Muscle layer of colon (tissue), 2 donors: ENCODE measurements around the gene ERBB4.

Source experiments
- H3K27ac ChIP-seq: one replicate; pipeline ENCODE4 v1.7.0; 2013; ENCODE audit warnings: low read depth, mild to moderate bottlenecking, low read length, moderate library complexity
- H3K27me3 ChIP-seq, 2 donors: one replicate each; pipeline ENCODE4 v1.7.0; 2013; ENCODE audit warnings: low read length in 2 of 2, mild to moderate bottlenecking in 2 of 2; ENCODE audit not compliant: insufficient read depth in 2 of 2, control insufficient read depth in 1 of 2
- H3K36me3 ChIP-seq: one replicate; pipeline ENCODE4 v1.7.0; 2013; ENCODE audit warnings: mild to moderate bottlenecking, low read length; ENCODE audit not compliant: insufficient read depth
- H3K4me1 ChIP-seq: one replicate; pipeline ENCODE4 v1.7.0; 2013; ENCODE audit warnings: mild to moderate bottlenecking, low read length; ENCODE audit not compliant: insufficient read depth
- H3K4me3 ChIP-seq, 2 donors: one replicate each; pipeline ENCODE4 v1.7.0; 2013; ENCODE audit warnings: low read length in 2 of 2, low read depth in 1 of 2, mild to moderate bottlenecking in 1 of 2, moderate library complexity in 1 of 2
- H3K9ac ChIP-seq: one replicate; pipeline ENCODE4 v1.7.0; 2013; ENCODE audit warnings: low read length
- H3K9me3 ChIP-seq: one replicate; pipeline ENCODE4 v1.7.0; 2013; ENCODE audit warnings: mild to moderate bottlenecking, low read length
- donor health status: abdominal sarcoma.
- donor health status: Adenocarcinoma of cecum.

Gene ERBB4

DNA sequence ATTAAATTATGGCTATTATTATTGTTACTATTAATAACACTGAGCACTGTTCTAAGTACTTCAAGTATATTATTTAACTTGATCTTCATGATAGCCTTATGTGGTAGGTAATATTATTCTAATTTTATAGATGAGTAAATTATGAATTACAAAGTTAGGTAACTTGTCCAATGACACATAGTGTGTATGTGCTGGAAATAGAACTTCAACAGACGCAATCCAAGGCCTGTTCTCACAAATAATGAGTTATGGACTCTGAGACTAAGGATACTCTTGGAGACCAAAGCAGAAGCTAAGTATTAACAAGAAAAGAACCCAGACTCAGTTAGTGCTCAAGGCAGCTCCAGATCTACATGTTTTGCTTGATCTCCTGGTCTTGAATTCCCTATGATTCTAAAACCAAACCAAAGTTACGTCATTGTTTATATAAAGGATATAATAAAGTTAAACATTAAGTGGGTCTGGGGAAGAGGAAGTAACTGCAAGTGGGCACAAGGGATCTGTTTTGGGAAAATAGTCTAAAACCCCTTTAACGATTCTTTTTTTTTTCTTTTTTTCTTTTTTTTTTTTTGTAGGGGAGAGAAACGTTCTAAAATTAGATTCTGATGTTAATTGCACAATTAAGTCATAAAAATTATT lies 211.3 kb downstream of the ERBB4 start:
- Histone ChIP-seq H3K4me1 (peaks cover 6% of the 10 kb centered on the region), H3K9me3 (no peaks in the 10 kb centered on the region), H3K27ac (no peak overlapping the region), H3K36me3 (no peaks in the 10 kb centered on the region), H3K27me3 (no peaks in the 10 kb centered on the region), H3K9ac (no peak overlapping the region), H3K4me3 (no peak overlapping the region)

DNA sequence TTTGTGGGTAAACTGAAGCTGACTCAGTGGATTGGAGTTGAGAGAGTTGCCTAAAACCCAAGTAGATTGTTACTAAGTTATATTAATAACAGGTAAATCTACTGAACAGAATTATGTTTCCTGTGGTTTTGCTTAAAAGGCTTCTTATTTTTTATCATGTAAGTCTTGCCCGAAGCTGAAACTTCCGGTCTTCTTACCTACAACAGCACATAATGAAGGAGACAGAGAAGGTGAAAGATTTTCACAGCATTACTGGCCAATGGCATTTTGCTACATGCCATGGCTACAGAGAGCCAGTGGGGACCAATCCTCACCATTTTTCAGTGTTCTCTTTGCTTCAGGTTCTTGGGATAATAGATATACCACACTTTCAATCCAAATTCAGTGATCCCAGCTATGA lies 220.0 kb downstream of the ERBB4 start:
- H3K27me3 ChIP-seq, result no peaks in the 10 kb centered on the region
- H3K27ac ChIP-seq, result no peak overlapping the region

DNA sequence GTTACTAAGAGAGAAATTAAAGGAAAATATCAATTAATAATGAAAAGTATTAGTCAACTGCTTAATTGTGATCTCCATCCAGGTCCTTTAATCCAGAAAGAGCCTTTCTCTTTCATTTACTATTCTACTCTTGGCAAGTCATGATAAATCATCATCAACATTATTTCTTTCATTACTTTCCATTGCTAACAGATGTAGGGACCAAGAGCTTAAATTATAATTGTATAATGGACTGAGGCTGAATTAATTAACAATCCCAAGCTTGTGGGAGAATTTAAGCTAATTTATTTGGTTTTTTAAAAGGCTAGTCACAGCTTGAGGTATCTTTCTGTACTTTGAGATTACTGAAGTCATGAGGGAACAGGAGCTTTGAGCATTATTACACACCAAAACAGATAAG lies 223.9 kb downstream of the ERBB4 start:
- H3K9me3 ChIP-seq, result no peaks in the 10 kb centered on the region
- no peaks in the 10 kb centered on the region for H3K36me3 ChIP-seq
- no peaks in the 10 kb centered on the region for H3K4me1 ChIP-seq
- no peak overlapping the region for H3K9ac ChIP-seq
- H3K27me3 ChIP-seq, result no peaks in the 10 kb centered on the region
- no peak overlapping the region for H3K4me3 ChIP-seq
- no peak overlapping the region for H3K27ac ChIP-seq

More for the DNA sequence above, 220.0 kb downstream of the ERBB4 start:
- H3K9ac ChIP-seq, result no peak overlapping the region
- H3K4me1 ChIP-seq, result no peaks in the 10 kb centered on the region
- no peaks in the 10 kb centered on the region for H3K36me3 ChIP-seq
- no peak overlapping the region for H3K4me3 ChIP-seq
- no peaks in the 10 kb centered on the region for H3K9me3 ChIP-seq

DNA sequence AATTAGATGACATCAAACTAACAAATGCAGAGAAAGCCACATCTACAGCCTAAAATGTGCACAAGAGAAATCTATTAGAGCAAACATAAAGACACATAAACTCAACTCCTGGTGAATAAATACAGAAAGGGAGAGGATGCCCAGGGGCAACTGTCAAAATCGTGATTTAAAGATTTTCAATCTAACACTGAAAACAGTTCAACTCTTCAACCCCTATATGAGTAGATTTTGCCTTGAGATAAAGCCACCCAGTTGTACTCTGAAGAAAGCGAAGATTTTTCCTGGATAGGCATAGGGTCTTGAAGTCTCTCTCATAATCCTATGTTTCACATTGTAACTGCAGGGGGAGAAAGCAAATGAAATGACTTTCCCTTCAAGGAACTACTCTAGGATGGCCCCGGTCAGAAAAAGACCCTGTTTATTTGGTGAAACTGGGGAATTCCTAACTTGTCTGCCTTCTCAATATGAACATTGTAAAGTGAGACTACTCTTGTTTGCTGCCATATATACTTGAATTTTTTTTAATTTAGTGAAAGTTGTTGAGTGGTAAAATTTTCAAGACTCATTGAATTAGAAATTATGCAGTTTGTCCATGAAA lies 226.7 kb downstream of the ERBB4 start:
- Histone ChIP-seq H3K4me1 (no peaks in the 10 kb centered on the region), H3K9ac (no peak overlapping the region), H3K9me3 (no peaks in the 10 kb centered on the region), H3K36me3 (no peaks in the 10 kb centered on the region), H3K4me3 (no peak overlapping the region), H3K27me3 (no peaks in the 10 kb centered on the region), H3K27ac (no peak overlapping the region)

DNA sequence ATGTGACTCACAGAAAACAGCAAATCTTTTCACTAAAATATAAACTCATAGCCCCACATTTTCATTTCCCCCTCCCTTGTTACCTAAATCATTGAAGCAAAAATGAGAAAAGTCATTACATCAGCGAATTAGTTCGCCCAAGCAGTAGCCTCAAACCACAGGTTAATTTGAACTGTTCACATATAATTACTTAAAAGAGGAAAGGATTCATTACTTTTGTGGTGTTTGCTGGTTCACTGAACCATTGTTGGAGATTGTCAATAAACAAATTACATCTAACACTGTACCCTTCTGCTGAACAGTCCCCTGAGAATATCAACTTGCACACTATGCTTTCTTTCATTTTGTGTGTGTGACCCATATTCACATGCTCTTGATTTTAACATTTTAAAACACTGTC lies 238.7 kb downstream of the ERBB4 start:
- Histone ChIP-seq H3K36me3 (no peaks in the 10 kb centered on the region), H3K9ac (no peak overlapping the region), H3K9me3 (no peaks in the 10 kb centered on the region), H3K4me1 (no peaks in the 10 kb centered on the region), H3K4me3 (no peak overlapping the region), H3K27me3 (no peaks in the 10 kb centered on the region), H3K27ac (no peak overlapping the region)

DNA sequence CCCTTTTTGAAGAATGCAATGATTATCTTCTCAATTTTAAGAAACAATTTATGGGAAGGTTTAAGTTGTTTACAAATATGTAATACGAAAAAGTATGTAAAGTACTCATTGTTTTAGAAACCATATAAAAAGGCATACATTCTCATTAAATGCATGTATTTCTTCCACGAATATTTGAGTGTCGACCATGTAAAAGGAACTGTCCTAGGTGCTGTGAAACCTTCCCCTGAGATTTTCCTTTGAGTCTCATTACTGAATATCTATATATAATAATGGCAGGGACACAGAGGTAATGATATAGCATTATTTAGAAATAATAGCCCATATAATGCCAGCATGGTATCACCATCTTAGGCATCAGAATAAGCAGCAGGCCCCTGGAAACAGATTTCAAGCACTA lies 239.3 kb downstream of the ERBB4 start:
- H3K4me1 ChIP-seq, result no peaks in the 10 kb centered on the region
- no peak overlapping the region for H3K27ac ChIP-seq
- no peak overlapping the region for H3K4me3 ChIP-seq
- H3K27me3 ChIP-seq, result no peaks in the 10 kb centered on the region
- no peaks in the 10 kb centered on the region for H3K36me3 ChIP-seq
- H3K9ac ChIP-seq, result no peak overlapping the region
- H3K9me3 ChIP-seq, result no peaks in the 10 kb centered on the region

DNA sequence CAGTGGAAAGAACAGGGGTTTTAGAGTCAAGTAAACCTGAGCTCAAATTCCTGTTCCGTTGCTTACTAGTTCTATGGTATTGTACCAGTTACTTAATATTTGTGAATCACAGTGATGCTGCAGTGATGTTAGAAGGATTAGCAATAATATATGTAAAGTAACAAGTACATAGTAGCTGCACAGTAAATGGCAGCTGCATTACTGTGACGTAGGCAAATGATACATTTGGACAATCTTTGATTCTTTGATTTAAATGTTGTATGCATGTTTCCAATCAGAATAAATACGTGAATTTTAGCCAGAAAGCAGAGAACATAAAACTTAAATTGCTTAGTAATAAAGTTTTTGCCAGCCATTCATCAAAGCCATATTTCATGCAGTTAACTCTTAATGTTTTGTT lies 243.0 kb downstream of the ERBB4 start:
- H3K27me3 ChIP-seq, result no peaks in the 10 kb centered on the region
- H3K9ac ChIP-seq, result no peak overlapping the region
- H3K4me1 ChIP-seq, result no peaks in the 10 kb centered on the region
- H3K9me3 ChIP-seq, result no peaks in the 10 kb centered on the region
- no peak overlapping the region for H3K27ac ChIP-seq
- no peaks in the 10 kb centered on the region for H3K36me3 ChIP-seq
- H3K4me3 ChIP-seq, result no peak overlapping the region

DNA sequence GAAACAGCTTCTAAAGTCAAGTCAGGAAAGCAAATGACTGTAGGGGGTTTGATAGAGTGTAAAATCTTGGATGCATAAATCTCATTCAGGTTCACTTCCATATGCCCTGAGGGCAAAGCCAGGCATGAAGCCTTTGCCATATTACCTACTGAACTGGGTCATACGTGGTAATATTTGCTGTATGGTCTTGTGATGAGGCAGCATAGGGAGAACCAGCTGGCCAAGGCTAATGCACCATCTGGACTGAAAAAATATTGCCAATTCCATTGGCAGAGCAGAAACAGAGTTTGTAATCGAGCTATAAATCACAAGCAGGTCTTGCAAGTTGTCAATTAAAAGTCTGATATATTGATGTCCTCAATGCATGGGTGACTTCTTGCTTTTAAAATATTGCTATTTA lies 243.8 kb downstream of the ERBB4 start:
- no peaks in the 10 kb centered on the region for H3K36me3 ChIP-seq
- H3K27me3 ChIP-seq, result no peaks in the 10 kb centered on the region
- no peak overlapping the region for H3K27ac ChIP-seq
- H3K9ac ChIP-seq, result no peak overlapping the region
- H3K9me3 ChIP-seq, result no peaks in the 10 kb centered on the region
- H3K4me3 ChIP-seq, result no peak overlapping the region
- no peaks in the 10 kb centered on the region for H3K4me1 ChIP-seq

DNA sequence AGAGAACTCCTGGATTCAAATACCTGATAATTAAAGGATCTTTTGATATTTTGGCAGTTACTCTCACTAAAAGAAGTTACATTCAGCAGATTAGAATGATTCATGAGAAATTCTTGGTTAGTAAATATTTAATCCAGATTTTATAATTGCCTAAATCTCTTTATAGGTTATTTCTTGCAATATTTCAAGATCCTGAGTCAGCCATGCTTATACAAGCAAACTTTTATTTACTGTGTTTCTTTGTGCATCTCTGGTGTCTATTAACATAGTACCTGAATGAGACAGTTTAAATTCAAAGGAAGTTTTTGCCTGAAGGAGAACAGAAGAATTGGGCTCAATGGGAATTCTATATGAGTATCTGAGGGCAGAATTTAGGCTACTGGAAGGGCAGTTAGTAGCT lies 249.3 kb downstream of the ERBB4 start:
- Histone ChIP-seq H3K4me1 (no peaks in the 10 kb centered on the region), H3K27ac (no peak overlapping the region), H3K27me3 (no peaks in the 10 kb centered on the region), H3K4me3 (no peak overlapping the region), H3K9ac (no peak overlapping the region), H3K9me3 (no peaks in the 10 kb centered on the region), H3K36me3 (no peaks in the 10 kb centered on the region)

DNA sequence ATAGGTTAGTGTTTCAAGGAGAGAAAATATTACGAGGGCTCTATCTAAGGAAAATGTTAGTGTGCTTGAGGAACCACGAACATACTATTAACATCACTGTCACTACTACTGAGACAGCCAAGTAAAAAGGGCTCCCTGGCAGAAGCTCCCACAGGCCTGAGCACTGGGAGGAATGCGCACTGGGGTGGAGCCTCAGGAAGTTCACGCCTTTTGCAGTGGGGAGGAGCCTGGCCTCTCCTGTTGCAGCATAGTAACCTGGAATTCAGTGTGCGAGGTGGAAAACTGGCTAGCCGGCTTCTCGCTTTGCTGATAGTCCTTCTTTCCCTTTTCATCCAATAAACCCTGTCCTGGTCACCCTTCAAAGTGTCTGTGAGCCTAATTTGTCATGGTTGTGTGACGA lies 250.3 kb downstream of the ERBB4 start:
- Histone ChIP-seq H3K36me3 (no peaks in the 10 kb centered on the region), H3K4me3 (no peak overlapping the region), H3K4me1 (no peaks in the 10 kb centered on the region), H3K9me3 (no peaks in the 10 kb centered on the region), H3K27ac (no peak overlapping the region), H3K9ac (no peak overlapping the region), H3K27me3 (no peaks in the 10 kb centered on the region)

DNA sequence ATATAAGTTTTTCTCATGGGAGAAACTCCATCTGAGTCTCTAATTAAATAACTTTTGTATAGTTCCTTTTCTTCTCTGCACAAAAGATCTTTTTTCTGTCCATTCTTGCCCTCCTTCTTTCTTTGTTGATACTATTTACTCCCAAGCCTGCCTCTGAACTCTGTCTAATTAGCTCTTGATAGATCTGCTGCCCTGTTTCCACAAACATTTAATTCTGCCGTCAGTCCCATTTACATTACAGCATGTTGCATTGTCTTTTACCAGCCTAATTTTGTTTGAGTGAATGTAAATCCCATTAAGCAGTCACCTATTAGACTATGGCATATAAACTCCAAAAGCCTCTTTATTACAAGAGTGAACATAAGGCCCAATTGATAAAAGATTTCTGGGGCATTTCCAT lies 254.4 kb downstream of the ERBB4 start:
- no peaks in the 10 kb centered on the region for H3K27me3 ChIP-seq
- H3K9ac ChIP-seq, result no peak overlapping the region
- H3K36me3 ChIP-seq, result no peaks in the 10 kb centered on the region
- H3K27ac ChIP-seq, result no peak overlapping the region
- H3K9me3 ChIP-seq, result no peaks in the 10 kb centered on the region
- H3K4me3 ChIP-seq, result no peak overlapping the region
- no peaks in the 10 kb centered on the region for H3K4me1 ChIP-seq

DNA sequence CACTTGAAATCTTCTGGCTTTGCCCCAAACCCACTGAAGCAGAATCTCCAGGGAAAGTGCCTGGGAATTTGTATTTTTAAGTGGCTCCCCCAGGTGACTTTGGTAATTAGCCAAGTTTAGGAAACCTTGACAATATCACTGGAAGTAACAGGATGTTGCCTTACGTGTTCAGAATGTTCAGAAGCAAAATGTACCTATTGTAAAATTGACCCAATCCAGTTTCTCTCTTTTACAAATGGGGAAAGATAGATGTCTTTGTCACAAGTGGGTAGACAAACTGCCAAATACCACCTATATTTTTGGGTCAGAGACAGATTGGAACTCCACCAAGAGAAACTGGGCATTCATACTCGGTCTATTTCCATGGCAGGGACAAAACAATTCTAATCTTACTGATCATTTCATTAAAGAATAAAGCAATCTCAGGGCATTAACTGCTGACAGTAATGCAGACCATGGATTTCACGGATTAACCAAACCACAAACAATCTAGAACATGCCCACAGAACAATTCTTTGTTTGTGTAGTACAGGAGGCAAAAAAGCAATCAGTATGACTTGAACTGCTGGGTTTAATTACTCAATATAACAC lies 255.8 kb downstream of the ERBB4 start:
- Histone ChIP-seq H3K27ac (no peak overlapping the region), H3K9ac (no peak overlapping the region), H3K27me3 (no peaks in the 10 kb centered on the region), H3K4me3 (no peak overlapping the region), H3K4me1 (no peaks in the 10 kb centered on the region), H3K9me3 (no peaks in the 10 kb centered on the region), H3K36me3 (no peaks in the 10 kb centered on the region)
